Stomach (tissue), 9 donors: Measurements from ENCODE around the gene C11orf98. TPM values are rescaled to one million over a fixed set of nuclear protein-coding genes. Genes with fewer than 3 reads are reported as not detected.
A peak's percentile ranks its signal among the peaks of the same experiment; 100 is the strongest.

Experiments used
- DNase-seq, 2 donors: peaks; one replicate each; pipeline versions ENCODE4 v3.0.0 to v3.0.0-alpha.2; 2013 to 2019
- H3K27ac ChIP-seq, 5 donors: fragments of 200-600 bp in 4 of 5; sonication (generic) in 4 of 5; one replicate each; pipeline ENCODE4 v1.5.1; 2013 to 2019; ENCODE audit warnings: mild to moderate bottlenecking in 1 of 5, moderate library complexity in 1 of 5
- H3K27me3 ChIP-seq, 3 donors: fragments of 200-600 bp; sonication (generic); one replicate each; pipeline ENCODE4 v1.5.1; 2017 to 2019; ENCODE audit warnings: mixed run types in 1 of 3
- H3K36me3 ChIP-seq, 4 donors: fragments of 200-600 bp; sonication (generic); 1 replicate in 3 of 4; 2 replicates in 1 of 4; pipeline ENCODE4 v1.5.1; 2016 to 2019
- H3K4me1 ChIP-seq, 4 donors: fragments of 200-600 bp; sonication (generic); one replicate each; pipeline ENCODE4 v1.5.1; 2016 to 2019
- H3K4me3 ChIP-seq, 4 donors: fragments of 200-600 bp; sonication (generic) in 3 of 4; one replicate each; pipeline ENCODE4 v1.5.1; 2016 to 2019; ENCODE audit warnings: mild to moderate bottlenecking in 1 of 4
- H3K9me3 ChIP-seq, 4 donors: fragments of 200-600 bp; sonication (generic); one replicate each; pipeline ENCODE4 v1.5.1; 2016 to 2019
- EP300 ChIP-seq: sonication (generic); formaldehyde crosslinking; IDR thresholded peaks from one replicate; pipeline ENCODE4 v1.6.1; 2017; ENCODE audit warnings: antibody characterized with exemption
- POLR2A ChIP-seq, 4 donors: fragments of 450-650 bp; IDR thresholded peaks; one replicate each; pipeline ENCODE4 v1.6.1; 2016; ENCODE audit warnings: antibody characterized with exemption in 4 of 4, control low read depth in 2 of 4, mild to moderate bottlenecking in 1 of 4, moderate library complexity in 1 of 4
- POLR2AphosphoS5 ChIP-seq, 3 donors: sonication (generic); formaldehyde crosslinking; IDR thresholded peaks; one replicate each; pipeline ENCODE4 v1.6.1; 2016; ENCODE audit warnings: antibody characterized with exemption in 3 of 3
- WGBS, 5 donors: extraction: QIAGEN DNeasy Blood & Tissue Kit in 3 of 5; methylation state at CpG; one replicate each; pipeline versions ENCODE4 v1.1.5 to v1.1.7; 2013 to 2018; 5-methylcytosine and 5-hydroxymethylcytosine counted together
- intact Hi-C: fragments of 100-400 bp; cut with DNase I; formaldehyde crosslinking; loops from one replicate; pipeline ENCODE4 v1.15.1; 2023; ENCODE audit warnings: low total_unique reads
- polyA plus RNA-seq, 3 donors: library from polyadenylated mRNA; stranded (reverse); fragments of 200-250 nt; gene quantifications; one replicate each; pipeline ENCODE4 v1.2.3, GENCODE V29; 2013
- total RNA-seq, 5 donors: library from RNA; depleted of rRNA; stranded (reverse); fragments of >200 nt; gene quantifications; one replicate each; pipeline versions ENCODE4 v1.1.0 to v1.2.3, GENCODE V29; 2014 to 2016
- TF ChIP-seq, protein P1 (sequence below), 7 experiments: fragments of 450-650 bp in 4 of 7; fragments of 200-600 bp in 3 of 7; sonication (generic) in 3 of 7; IDR thresholded peaks; one replicate each; pipeline ENCODE4 v1.5.1; 2016 to 2019; ENCODE audit warnings: antibody characterized with exemption in 7 of 7, control low read depth in 2 of 7, mild to moderate bottlenecking in 1 of 7
- donor health status: healthy with polysubstance abuse.
- donor health status: Bipolar disorder and iron deficiency.
- donor health status: healthy.

The C11orf98 gene
- total and polyA plus RNA-seq, 8 donors: 5.8 to 179 (median 45.0) TPM

DNA sequence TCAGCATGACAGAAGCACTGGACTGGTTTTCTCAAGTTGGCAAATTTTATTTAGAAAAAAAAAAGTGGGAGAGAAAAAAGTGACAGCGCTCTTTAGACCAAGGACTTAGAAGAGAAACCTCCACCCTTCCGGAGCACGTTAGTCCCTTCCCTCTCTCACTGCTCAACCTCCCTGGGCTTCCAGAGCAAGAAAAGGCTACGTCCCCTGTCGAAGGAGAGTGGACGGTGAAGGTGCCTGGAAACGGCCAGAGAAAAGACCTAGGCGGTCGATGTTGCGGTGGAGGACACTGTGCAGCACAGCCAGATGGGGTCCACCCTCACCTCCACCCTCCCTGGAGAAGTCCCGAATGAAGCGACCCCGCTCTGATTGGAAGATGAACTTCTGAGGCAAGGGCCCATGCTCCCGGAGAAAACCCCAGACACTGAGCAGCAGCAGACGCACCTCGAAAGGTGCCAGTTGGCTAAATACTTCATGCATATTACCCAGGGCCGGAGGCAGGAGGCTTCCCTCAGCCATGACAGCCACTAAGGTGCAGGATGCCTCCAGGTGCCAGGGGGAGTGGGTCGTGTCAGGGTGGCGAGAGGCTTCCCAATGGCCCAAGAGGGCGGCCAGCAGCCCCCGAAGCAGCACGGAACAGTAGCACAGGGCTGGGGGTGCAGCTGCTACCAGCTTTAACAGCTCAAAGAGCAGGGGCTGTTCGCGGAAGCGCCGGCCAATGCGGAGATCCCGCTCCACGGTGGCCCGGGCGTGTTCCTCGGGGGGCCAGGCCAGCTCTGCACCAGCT is 18.0 kb downstream of the C11orf98 start:
- Histone ChIP-seq H3K4me1 (peaks cover 29 to 57% (median 47%) of the 10 kb centered on the region in 4 donors), H3K9me3 (no peaks in the 10 kb centered on the region), H3K36me3 (peaks cover 40 to 60% (median 54%) of the 10 kb centered on the region in 4 donors), H3K27me3 (no peaks in the 10 kb centered on the region), H3K4me3 (peak overlapping the region in 3 of 4 donors; percentile 79 to 98 (median 89)), H3K27ac (peak overlapping the region; percentile 25 to 94 (median 89))
- no peak for TF ChIP-seq EP300
- TF ChIP-seq POLR2A (IDR thresholded peaks at IDR 0.05): no peak
- TF ChIP-seq POLR2AphosphoS5 (IDR thresholded peaks at IDR 0.05): no peak
- TF ChIP-seq, protein P1, sequence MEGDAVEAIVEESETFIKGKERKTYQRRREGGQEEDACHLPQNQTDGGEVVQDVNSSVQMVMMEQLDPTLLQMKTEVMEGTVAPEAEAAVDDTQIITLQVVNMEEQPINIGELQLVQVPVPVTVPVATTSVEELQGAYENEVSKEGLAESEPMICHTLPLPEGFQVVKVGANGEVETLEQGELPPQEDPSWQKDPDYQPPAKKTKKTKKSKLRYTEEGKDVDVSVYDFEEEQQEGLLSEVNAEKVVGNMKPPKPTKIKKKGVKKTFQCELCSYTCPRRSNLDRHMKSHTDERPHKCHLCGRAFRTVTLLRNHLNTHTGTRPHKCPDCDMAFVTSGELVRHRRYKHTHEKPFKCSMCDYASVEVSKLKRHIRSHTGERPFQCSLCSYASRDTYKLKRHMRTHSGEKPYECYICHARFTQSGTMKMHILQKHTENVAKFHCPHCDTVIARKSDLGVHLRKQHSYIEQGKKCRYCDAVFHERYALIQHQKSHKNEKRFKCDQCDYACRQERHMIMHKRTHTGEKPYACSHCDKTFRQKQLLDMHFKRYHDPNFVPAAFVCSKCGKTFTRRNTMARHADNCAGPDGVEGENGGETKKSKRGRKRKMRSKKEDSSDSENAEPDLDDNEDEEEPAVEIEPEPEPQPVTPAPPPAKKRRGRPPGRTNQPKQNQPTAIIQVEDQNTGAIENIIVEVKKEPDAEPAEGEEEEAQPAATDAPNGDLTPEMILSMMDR (IDR thresholded peaks at IDR 0.05): no peak
- intact Hi-C loops: no loop called here
- 46 to 64% (median 58%) methylated on average over 20 to 32 of the region's 32 CpGs for WGBS, 5 donors
- DNase-seq: no peak

DNA sequence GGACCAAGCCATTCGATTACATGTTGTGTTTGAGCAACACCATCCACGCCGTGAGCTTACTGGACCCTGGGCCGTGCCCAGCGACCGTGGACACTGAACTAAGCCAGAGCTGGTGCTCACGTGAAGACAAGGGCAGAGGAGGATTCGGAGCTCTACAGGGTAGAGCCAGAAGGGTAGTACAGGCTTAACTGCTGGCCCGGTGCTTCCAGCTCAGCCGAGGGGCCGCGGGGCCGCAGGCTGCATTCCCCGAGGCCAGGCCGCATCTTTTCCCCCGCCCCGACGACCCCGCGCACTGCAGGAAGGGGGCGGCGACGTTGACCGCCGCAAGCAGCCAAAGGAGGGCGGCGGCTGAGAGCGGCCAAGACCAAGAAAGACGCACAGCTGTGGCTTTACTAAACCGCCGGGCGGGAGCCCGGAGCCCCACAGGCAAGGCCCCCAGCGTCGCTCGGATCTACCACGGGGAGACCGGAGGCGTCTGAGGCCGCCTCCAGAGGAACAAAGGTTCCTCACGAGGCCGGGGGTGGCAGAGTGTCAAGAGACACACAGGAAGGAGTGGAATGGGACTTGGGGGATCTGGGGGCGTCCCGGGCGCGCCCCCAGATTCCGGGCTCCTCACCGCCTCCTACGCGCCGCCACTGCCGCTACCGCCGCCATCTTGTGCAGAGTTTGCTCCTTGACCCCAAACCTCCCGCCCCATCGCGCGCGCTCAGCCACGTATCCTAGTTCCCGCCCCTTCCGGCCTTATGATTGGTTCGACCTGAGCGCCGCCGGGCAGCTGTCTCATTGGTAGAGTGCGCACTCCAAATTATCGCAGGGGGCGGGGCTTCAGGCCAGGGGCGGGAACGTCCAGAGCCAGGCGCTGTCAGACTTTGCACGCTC is 18.8 kb downstream of the C11orf98 start, which contains the start of gene GANAB:
TSS of gene GANAB (minus strand) at position 668 of the 879 bp plus-strand sequence. CDS start at position 654, 14 bp downstream.
- 0% methylated on average over 40 to 73 of the region's 73 CpGs for WGBS, 5 donors
- Histone ChIP-seq H3K9me3 (no peaks in the 10 kb centered on the region), H3K4me3 (peak within 1 kb of the TSS; percentile 68 to 98 (median 84)), H3K4me1 (peaks cover 21 to 52% (median 39%) of the 10 kb centered on the region in 4 donors), H3K36me3 (peaks cover 40 to 62% (median 55%) of the 10 kb centered on the region in 4 donors), H3K27ac (peak within 1 kb of the TSS; percentile 89 to 94 (median 92)), H3K27me3 (no peaks in the 10 kb centered on the region)
- peak in 2 of 4 donors; percentile 36 to 62 for TF ChIP-seq POLR2A (IDR thresholded peaks at IDR 0.05)
- peak; percentile 85 to 94 (median 87) for TF ChIP-seq POLR2AphosphoS5 (IDR thresholded peaks at IDR 0.05)
- no peak for TF ChIP-seq EP300
- peak; percentile 99 to 100 for DNase-seq
- intact Hi-C loops: no loop called here

DNA sequence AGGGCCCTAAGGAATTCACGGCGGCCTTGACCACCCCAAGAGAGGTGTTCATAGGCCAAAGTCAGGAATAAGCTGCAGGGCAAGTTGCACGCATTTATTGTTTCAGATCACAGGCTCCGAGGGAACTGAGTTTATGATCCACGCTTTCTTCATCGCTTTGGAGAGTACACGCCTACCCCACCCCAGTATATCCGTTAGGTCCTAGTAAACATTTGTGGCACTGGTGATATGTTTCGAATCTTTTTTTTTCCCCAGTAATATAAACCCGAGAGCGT is 19.4 kb downstream of the C11orf98 start:
- Histone ChIP-seq H3K27ac (peak overlapping the region; percentile 89 to 94 (median 92)), H3K4me1 (peaks cover 20 to 51% (median 35%) of the 10 kb centered on the region in 4 donors), H3K4me3 (peak overlapping the region; percentile 68 to 98 (median 84)), H3K9me3 (no peaks in the 10 kb centered on the region), H3K27me3 (no peaks in the 10 kb centered on the region), H3K36me3 (peaks cover 40 to 62% (median 55%) of the 10 kb centered on the region in 4 donors)
- 9 to 13% (median 12%) methylated on average over 11 of the region's 11 CpGs for WGBS, 5 donors
- DNase-seq: no peak
- TF ChIP-seq POLR2AphosphoS5 (IDR thresholded peaks at IDR 0.05): no peak
- TF ChIP-seq POLR2A (IDR thresholded peaks at IDR 0.05): no peak
- no peak for TF ChIP-seq EP300
- TF ChIP-seq, protein P1 (IDR thresholded peaks at IDR 0.05): no peak
- intact Hi-C loops: no loop called here

DNA sequence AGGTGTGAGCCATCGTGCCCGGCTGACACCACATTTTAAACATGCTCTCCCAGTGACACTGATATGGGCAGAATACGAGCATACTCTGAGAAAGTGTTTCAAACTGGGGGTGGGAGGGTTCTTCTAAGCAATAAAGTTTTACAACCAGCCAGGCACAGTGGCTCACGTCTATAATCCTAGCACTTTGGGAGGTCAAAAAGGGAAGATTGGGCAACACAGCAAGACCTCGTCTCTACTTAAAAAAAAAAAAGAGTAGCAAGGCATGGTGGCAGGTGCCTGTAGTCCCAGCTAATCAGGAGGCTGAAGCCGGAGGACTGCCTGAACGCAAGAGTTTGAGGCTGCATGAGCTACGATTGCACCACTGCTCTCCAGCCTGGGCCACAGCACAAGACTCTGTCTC is 20.8 kb downstream of the C11orf98 start:
- WGBS, 5 donors: 81 to 91% (median 87%) methylated on average over 8 of the region's 8 CpGs
- intact Hi-C loops: no loop called here
- H3K27ac ChIP-seq: peak overlapping the region in 1 of 5 donors; percentile 22
- no peak for DNase-seq
- no peaks in the 10 kb centered on the region for H3K27me3 ChIP-seq
- TF ChIP-seq POLR2A (IDR thresholded peaks at IDR 0.05) (no peak), EP300 (no peak), POLR2AphosphoS5 (IDR thresholded peaks at IDR 0.05) (no peak)
- TF ChIP-seq, protein P1 (IDR thresholded peaks at IDR 0.05): no peak
- H3K4me1 ChIP-seq: peaks cover 20 to 49% (median 35%) of the 10 kb centered on the region in 4 donors
- H3K4me3 ChIP-seq: peak overlapping the region in 1 of 4 donors; percentile 98
- H3K9me3 ChIP-seq: no peaks in the 10 kb centered on the region
- peaks cover 35 to 57% (median 53%) of the 10 kb centered on the region in 4 donors for H3K36me3 ChIP-seq
